GM21576 (cell line): ENCODE measurements around the gene AP1M1.

Experiments
- ATAC-seq: cut with Tn5 transposase; IDR thresholded peaks from one replicate; pipeline ENCODE4 v1.9.1; 2021; ENCODE audit warnings: mild to moderate bottlenecking, moderate library complexity; ENCODE audit not compliant: unreplicated experiment

AP1M1 gene

GRCh38 chr19:16207063-16207462, 9.4 kb downstream of the AP1M1 start:
- ATAC-seq = no peak

GRCh38 chr19:16207490-16208025, 9.8 kb downstream of the AP1M1 start:
- ATAC-seq = no peak

GRCh38 chr19:16208064-16208759, 10.5 kb downstream of the AP1M1 start:
- ATAC-seq = no peak

- no peak for ATAC-seq
Measured at GRCh38 chr19:16208847-16209665, 11.3 kb downstream of the AP1M1 start.

GRCh38 chr19:16210168-16210567, 12.5 kb downstream of the AP1M1 start:
- no peak for ATAC-seq

GRCh38 chr19:16213076-16213475, 15.4 kb downstream of the AP1M1 start:
- ATAC-seq = no peak

GRCh38 chr19:16216744-16217670, 19.3 kb downstream of the AP1M1 start:
- ATAC-seq = no peak

- ATAC-seq = no peak
Measured at GRCh38 chr19:16217716-16218451, 20.2 kb downstream of the AP1M1 start.

GRCh38 chr19:16218851-16219250, 21.1 kb downstream of the AP1M1 start:
- ATAC-seq = no peak

GRCh38 chr19:16222806-16223205, 25.1 kb downstream of the AP1M1 start:
- no peak for ATAC-seq

- no peak for ATAC-seq
Measured at GRCh38 chr19:16223746-16224145, 26.0 kb downstream of the AP1M1 start.

- ATAC-seq = no peak
Measured at GRCh38 chr19:16224293-16225045, 26.8 kb downstream of the AP1M1 start.

- no peak for ATAC-seq
Measured at GRCh38 chr19:16225279-16226183, 27.8 kb downstream of the AP1M1 start.

- no peak for ATAC-seq
Measured at GRCh38 chr19:16226184-16226591, 28.5 kb downstream of the AP1M1 start.

- ATAC-seq = no peak
Measured at GRCh38 chr19:16226878-16227836, 29.4 kb downstream of the AP1M1 start.

GRCh38 chr19:16227837-16228636, 30.3 kb downstream of the AP1M1 start:
- ATAC-seq = no peak
